HG03460 (cell line): ENCODE results near the gene CACNA1H.

Source experiments
- ATAC-seq: cut with Tn5 transposase; IDR thresholded peaks from one replicate; pipeline ENCODE4 v1.9.1; 2021; ENCODE audit not compliant: unreplicated experiment

The CACNA1H gene

GRCh38 chr16:1171001-1171400, 18.1 kb downstream of the CACNA1H start:
- ATAC-seq, result no peak

GRCh38 chr16:1171854-1172428, 19.0 kb downstream of the CACNA1H start:
- ATAC-seq, result no peak

GRCh38 chr16:1172651-1173050, 19.7 kb downstream of the CACNA1H start:
- ATAC-seq, result no peak

GRCh38 chr16:1173788-1174451, 21.0 kb downstream of the CACNA1H start:
- no peak for ATAC-seq

- no peak for ATAC-seq
Measured at GRCh38 chr16:1174477-1175357, 21.8 kb downstream of the CACNA1H start.

- ATAC-seq, result no peak
Measured at GRCh38 chr16:1175566-1176279, 22.8 kb downstream of the CACNA1H start.

GRCh38 chr16:1176280-1176897, 23.5 kb downstream of the CACNA1H start:
- no peak for ATAC-seq

GRCh38 chr16:1177053-1177452, 24.1 kb downstream of the CACNA1H start:
- ATAC-seq, result no peak

GRCh38 chr16:1177750-1178149, 24.8 kb downstream of the CACNA1H start:
- no peak for ATAC-seq

GRCh38 chr16:1178295-1178910, 25.5 kb downstream of the CACNA1H start:
- ATAC-seq, result no peak

- no peak for ATAC-seq
Measured at GRCh38 chr16:1180549-1181403, 27.9 kb downstream of the CACNA1H start.

GRCh38 chr16:1181404-1182315, 28.8 kb downstream of the CACNA1H start:
- no peak for ATAC-seq

GRCh38 chr16:1182316-1182671, 29.4 kb downstream of the CACNA1H start:
- ATAC-seq, result no peak

GRCh38 chr16:1182950-1183907, 30.3 kb downstream of the CACNA1H start:
- no peak for ATAC-seq

- no peak for ATAC-seq
Measured at GRCh38 chr16:1184156-1184868, 31.4 kb downstream of the CACNA1H start.

- no peak for ATAC-seq
Measured at GRCh38 chr16:1184980-1185379, 32.1 kb downstream of the CACNA1H start.
